Sigmoid colon (tissue), 7 donors: ENCODE results near the gene OXCT1. TPM values are rescaled to one million over a fixed set of nuclear protein-coding genes. Genes with fewer than 3 reads are reported as not detected.

Source experiments
- DNase-seq: peaks from one replicate; pipeline ENCODE4 v3.0.0-alpha.2; 2019
- H3K27ac ChIP-seq, 4 donors: fragments of 200-600 bp; sonication (generic); one replicate each; pipeline ENCODE4 v1.5.1; 2016 to 2019; ENCODE audit warnings: mild to moderate bottlenecking in 1 of 4
- H3K27me3 ChIP-seq, 3 donors: fragments of 200-600 bp; sonication (generic); one replicate each; pipeline ENCODE4 v1.5.1; 2019; ENCODE audit warnings: mild to moderate bottlenecking in 1 of 3
- H3K36me3 ChIP-seq, 4 donors: fragments of 200-600 bp; sonication (generic); one replicate each; pipeline ENCODE4 v1.5.1; 2016 to 2019
- H3K4me1 ChIP-seq, 4 donors: fragments of 200-600 bp; sonication (generic); one replicate each; pipeline ENCODE4 v1.5.1; 2017 to 2019
- H3K4me3 ChIP-seq, 4 donors: fragments of 200-600 bp; sonication (generic); one replicate each; pipeline ENCODE4 v1.5.1; 2017 to 2019; ENCODE audit warnings: mild to moderate bottlenecking in 2 of 4, moderate library complexity in 1 of 4
- H3K9me3 ChIP-seq, 4 donors: fragments of 200-600 bp in 3 of 4; sonication (generic) in 3 of 4; one replicate each; pipeline versions ENCODE4 v1.5.1 to v1.6.1; 2013 to 2019
- EP300 ChIP-seq, 4 donors: sonication (generic); formaldehyde crosslinking; IDR thresholded peaks; one replicate each; pipeline ENCODE4 v1.6.1; 2017; ENCODE audit warnings: antibody characterized with exemption in 4 of 4
- POLR2A ChIP-seq, 2 donors: fragments of 450-650 bp; IDR thresholded peaks; one replicate each; pipeline ENCODE4 v1.6.1; 2016; ENCODE audit warnings: antibody characterized with exemption in 2 of 2, mild to moderate bottlenecking in 2 of 2, moderate library complexity in 2 of 2
- POLR2AphosphoS5 ChIP-seq, 4 donors: sonication (generic); formaldehyde crosslinking; IDR thresholded peaks; one replicate each; pipeline ENCODE4 v1.6.1; 2017; ENCODE audit warnings: antibody characterized with exemption in 4 of 4
- WGBS, 2 donors: extraction: QIAGEN DNeasy Blood & Tissue Kit; methylation state at CpG; one replicate each; pipeline ENCODE4 v1.1.7; 2013; 5-methylcytosine and 5-hydroxymethylcytosine counted together
- intact Hi-C: fragments of 100-400 bp; cut with DNase I; formaldehyde crosslinking; loops from one replicate; pipeline ENCODE4 v1.15.1; 2023
- polyA plus RNA-seq, 3 donors: library from polyadenylated mRNA; stranded (reverse); fragments of 200-250 nt; gene quantifications; one replicate each; pipeline ENCODE4 v1.2.3, GENCODE V29; 2013
- total RNA-seq, 4 donors: library from RNA; depleted of rRNA; stranded (reverse); fragments of >200 nt; gene quantifications; one replicate each; pipeline ENCODE4 v1.1.0, GENCODE V29; 2016
- TF ChIP-seq, protein P1 (sequence below), 4 experiments: fragments of 450-650 bp in 3 of 4; fragments of 200-600 bp in 1 of 4; IDR thresholded peaks; one replicate each; pipeline ENCODE4 v1.5.1; 2016 to 2019; ENCODE audit warnings: antibody characterized with exemption in 4 of 4, mild to moderate bottlenecking in 3 of 4, moderate library complexity in 2 of 4
- donor health status: healthy with polysubstance abuse.
- donor health status: Bipolar disorder and iron deficiency.
- donor health status: healthy.

The OXCT1 gene
- total and polyA plus RNA-seq, 7 donors: 6.6 to 35.0 (median 26.1) TPM

DNA sequence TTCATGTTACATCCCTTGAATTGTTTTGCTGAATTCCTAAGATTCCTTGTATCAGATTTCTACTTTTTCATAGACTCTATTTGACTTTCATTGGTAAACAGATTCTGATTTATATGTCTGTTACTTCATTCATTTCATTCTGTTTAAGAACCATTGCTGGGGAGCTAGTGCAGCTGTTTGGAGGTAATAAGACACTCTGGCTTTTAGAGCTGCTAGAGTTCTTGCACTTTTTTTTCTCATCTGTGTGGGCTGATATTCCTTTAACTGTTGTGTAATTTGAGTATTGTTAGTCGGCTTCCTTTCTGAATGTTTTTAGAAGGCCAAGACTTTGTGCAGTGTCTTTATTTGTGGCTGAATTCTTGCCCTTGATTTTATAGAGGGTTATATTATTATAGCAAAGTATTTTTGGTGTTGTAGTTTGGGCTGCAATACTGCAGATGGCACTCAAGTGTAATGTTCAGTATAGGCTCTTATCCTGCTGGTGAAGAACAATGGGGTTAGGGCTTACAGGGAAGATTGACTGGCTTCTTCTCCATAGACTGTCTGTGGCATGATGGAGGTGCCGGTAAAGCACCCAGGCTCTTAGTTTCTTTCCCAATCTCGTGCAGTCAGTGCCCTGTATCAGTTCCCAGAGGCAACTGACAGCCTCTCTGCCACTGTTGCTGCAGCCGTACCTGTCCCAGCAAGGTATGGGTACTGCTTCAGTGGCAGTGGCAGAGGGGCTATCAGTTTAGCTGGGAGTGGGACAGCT, 162.2 kb downstream of the OXCT1 start:
- no peak for DNase-seq
- Histone ChIP-seq H3K4me3 (no peak overlapping the region), H3K36me3 (no peaks in the 10 kb centered on the region), H3K27ac (no peak overlapping the region), H3K4me1 (no peaks in the 10 kb centered on the region), H3K27me3 (no peaks in the 10 kb centered on the region), H3K9me3 (peaks cover 0 to 9% (median under 1%) of the 10 kb centered on the region in 4 donors)
- 57 to 66% methylated on average over 4 of the region's 4 CpGs for WGBS, 2 donors
- intact Hi-C loops: no loop called here
- TF ChIP-seq POLR2A (IDR thresholded peaks at IDR 0.05): no peak
- TF ChIP-seq EP300 (IDR thresholded peaks at IDR 0.05): no peak
- TF ChIP-seq, protein P1, sequence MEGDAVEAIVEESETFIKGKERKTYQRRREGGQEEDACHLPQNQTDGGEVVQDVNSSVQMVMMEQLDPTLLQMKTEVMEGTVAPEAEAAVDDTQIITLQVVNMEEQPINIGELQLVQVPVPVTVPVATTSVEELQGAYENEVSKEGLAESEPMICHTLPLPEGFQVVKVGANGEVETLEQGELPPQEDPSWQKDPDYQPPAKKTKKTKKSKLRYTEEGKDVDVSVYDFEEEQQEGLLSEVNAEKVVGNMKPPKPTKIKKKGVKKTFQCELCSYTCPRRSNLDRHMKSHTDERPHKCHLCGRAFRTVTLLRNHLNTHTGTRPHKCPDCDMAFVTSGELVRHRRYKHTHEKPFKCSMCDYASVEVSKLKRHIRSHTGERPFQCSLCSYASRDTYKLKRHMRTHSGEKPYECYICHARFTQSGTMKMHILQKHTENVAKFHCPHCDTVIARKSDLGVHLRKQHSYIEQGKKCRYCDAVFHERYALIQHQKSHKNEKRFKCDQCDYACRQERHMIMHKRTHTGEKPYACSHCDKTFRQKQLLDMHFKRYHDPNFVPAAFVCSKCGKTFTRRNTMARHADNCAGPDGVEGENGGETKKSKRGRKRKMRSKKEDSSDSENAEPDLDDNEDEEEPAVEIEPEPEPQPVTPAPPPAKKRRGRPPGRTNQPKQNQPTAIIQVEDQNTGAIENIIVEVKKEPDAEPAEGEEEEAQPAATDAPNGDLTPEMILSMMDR (IDR thresholded peaks at IDR 0.05): no peak
- TF ChIP-seq POLR2AphosphoS5 (IDR thresholded peaks at IDR 0.05): no peak

GRCh38 chr5:41695920-41696582, 174.2 kb downstream of the OXCT1 start:
- no peak overlapping the region for H3K27ac ChIP-seq
- H3K4me3 ChIP-seq: no peak overlapping the region
- H3K9me3 ChIP-seq: no peaks in the 10 kb centered on the region
- TF ChIP-seq, protein P1 (IDR thresholded peaks at IDR 0.05): peak in 1 of 4 experiments; percentile 18
- no peak for TF ChIP-seq POLR2A (IDR thresholded peaks at IDR 0.05)
- no peaks in the 10 kb centered on the region for H3K27me3 ChIP-seq
- H3K36me3 ChIP-seq: no peaks in the 10 kb centered on the region
- WGBS, 2 donors: 84 to 93% methylated on average over 3 of the region's 3 CpGs
- H3K4me1 ChIP-seq: no peaks in the 10 kb centered on the region
- intact Hi-C loops: loop anchor here (10.0 kb wide), 1 partner anchor 149 kb away; no protein-coding TSS in a partner anchor
- no peak for DNase-seq

- Histone ChIP-seq H3K9me3 (no peaks in the 10 kb centered on the region), H3K4me3 (no peak overlapping the region), H3K36me3 (no peaks in the 10 kb centered on the region), H3K27ac (no peak overlapping the region), H3K27me3 (no peaks in the 10 kb centered on the region), H3K4me1 (no peaks in the 10 kb centered on the region)
- intact Hi-C loops: no loop called here
- DNase-seq: no peak
- TF ChIP-seq EP300 (IDR thresholded peaks at IDR 0.05): no peak
- TF ChIP-seq, protein P1 (IDR thresholded peaks at IDR 0.05): no peak
- no peak for TF ChIP-seq POLR2AphosphoS5 (IDR thresholded peaks at IDR 0.05)
- TF ChIP-seq POLR2A (IDR thresholded peaks at IDR 0.05): no peak
- WGBS, 2 donors: 74 to 92% methylated on average over 2 of the region's 2 CpGs
Observed at GRCh38 chr5:41686767-41687166, 183.5 kb downstream of the OXCT1 start.

DNA sequence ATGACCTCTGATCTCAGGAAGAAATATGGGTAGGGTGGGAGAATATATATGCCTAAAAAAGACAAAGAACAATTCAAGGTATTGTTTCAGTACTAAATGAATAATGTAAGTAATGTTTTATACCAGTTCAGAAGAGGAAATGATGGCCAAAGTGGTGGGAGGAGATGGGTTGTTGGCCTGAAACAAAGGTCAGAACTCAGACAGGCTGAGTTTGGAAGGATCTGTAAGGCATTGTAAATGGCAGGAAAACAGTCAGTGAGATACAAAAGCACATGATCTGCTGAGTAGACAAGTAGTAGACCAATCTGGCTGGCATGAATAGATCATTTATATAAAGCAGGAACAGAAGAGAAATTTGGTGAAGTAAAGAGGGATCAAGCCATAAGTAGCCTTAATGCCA, 184.0 kb downstream of the OXCT1 start:
- no peaks in the 10 kb centered on the region for H3K9me3 ChIP-seq
- no peaks in the 10 kb centered on the region for H3K36me3 ChIP-seq
- intact Hi-C loops: no loop called here
- no peak overlapping the region for H3K27ac ChIP-seq
- DNase-seq: no peak
- H3K4me3 ChIP-seq: no peak overlapping the region
- TF ChIP-seq POLR2A (IDR thresholded peaks at IDR 0.05): no peak
- TF ChIP-seq, protein P1 (IDR thresholded peaks at IDR 0.05): no peak
- no peaks in the 10 kb centered on the region for H3K4me1 ChIP-seq
- H3K27me3 ChIP-seq: no peaks in the 10 kb centered on the region
